ENCODE data around the gene DKKL1.

The DKKL1 gene

GRCh38 chr19:49396738-49397505 lies 33.2 kb downstream of the DKKL1 start:
- no peak for DNase-seq

- no peak for DNase-seq
Observed at GRCh38 chr19:49398001-49398615, 34.4 kb downstream of the DKKL1 start.

- no peak for DNase-seq
Observed at GRCh38 chr19:49398931-49399330, 35.3 kb downstream of the DKKL1 start.

- DNase-seq, result no peak
Observed at GRCh38 chr19:49400029-49400428, 36.4 kb downstream of the DKKL1 start.

GRCh38 chr19:49403404-49404187 lies 39.9 kb downstream of the DKKL1 start:
- no peak for DNase-seq

GRCh38 chr19:49407079-49407478 lies 43.4 kb downstream of the DKKL1 start:
- no peak for DNase-seq

GRCh38 chr19:49407482-49408015 lies 43.9 kb downstream of the DKKL1 start:
- DNase-seq, result no peak

- DNase-seq, result no peak
Observed at GRCh38 chr19:49408816-49409440, 45.3 kb downstream of the DKKL1 start.

- no peak for DNase-seq
Observed at GRCh38 chr19:49409441-49410029, 45.9 kb downstream of the DKKL1 start.

GRCh38 chr19:49411681-49412326 lies 48.1 kb downstream of the DKKL1 start:
- DNase-seq, result no peak

GRCh38 chr19:49413348-49413747 lies 49.7 kb downstream of the DKKL1 start:
- no peak for DNase-seq

- no peak for DNase-seq
Observed at GRCh38 chr19:49414256-49414655, 50.6 kb downstream of the DKKL1 start.

GRCh38 chr19:49415102-49415809 lies 51.6 kb downstream of the DKKL1 start:
- DNase-seq, result no peak

- DNase-seq, result no peak
Observed at GRCh38 chr19:49415810-49416200, 52.1 kb downstream of the DKKL1 start.

- no peak for DNase-seq
Observed at GRCh38 chr19:49417088-49417487, 53.4 kb downstream of the DKKL1 start.

- DNase-seq, result no peak
Observed at GRCh38 chr19:49418511-49418910, 54.8 kb downstream of the DKKL1 start.

- no peak for DNase-seq
Observed at GRCh38 chr19:49419173-49419572, 55.5 kb downstream of the DKKL1 start.

- no peak for DNase-seq
Observed at GRCh38 chr19:49420227-49420626, 56.5 kb downstream of the DKKL1 start.

GRCh38 chr19:49421039-49421877 lies 57.6 kb downstream of the DKKL1 start:
- DNase-seq, result no peak

GRCh38 chr19:49421878-49422202 lies 58.2 kb downstream of the DKKL1 start:
- no peak for DNase-seq
